Uterus (tissue), 4 donors: ENCODE data around the gene DUSP28. TPM values are rescaled to one million over a fixed set of nuclear protein-coding genes. Genes with fewer than 3 reads are reported as not detected.
A peak's percentile ranks its signal among the peaks of the same experiment; 100 is the strongest.

ENCODE experiments used
- DNase-seq, 2 donors: peaks; one replicate each; pipeline ENCODE4 v3.0.0-alpha.2; 2019 to 2020
- H3K27ac ChIP-seq, 2 donors: fragments of 200-600 bp; sonication (generic); 1 replicate in 1 of 2; 2 replicates in 1 of 2; pipeline ENCODE4 v1.5.1; 2016 to 2018
- H3K27me3 ChIP-seq, 2 donors: fragments of 200-600 bp; sonication (generic); one replicate each; pipeline ENCODE4 v1.5.1; 2018 to 2019; ENCODE audit warnings: control low read depth in 1 of 2
- H3K36me3 ChIP-seq, 2 donors: fragments of 200-600 bp; sonication (generic); one replicate each; pipeline ENCODE4 v1.5.1; 2019; ENCODE audit warnings: control low read depth in 1 of 2
- H3K4me1 ChIP-seq, 2 donors: fragments of 200-600 bp; sonication (generic); one replicate each; pipeline ENCODE4 v1.5.1; 2018 to 2019; ENCODE audit warnings: control low read depth in 1 of 2
- H3K4me3 ChIP-seq, 2 donors: fragments of 200-600 bp; sonication (generic); 1 replicate in 1 of 2; 2 replicates in 1 of 2; pipeline ENCODE4 v1.5.1; 2018 to 2019; ENCODE audit warnings: mild to moderate bottlenecking in 1 of 2
- H3K9me3 ChIP-seq, 2 donors: fragments of 200-600 bp; sonication (generic); one replicate each; pipeline ENCODE4 v1.5.1; 2019; ENCODE audit warnings: control low read depth in 1 of 2
- CTCF ChIP-seq, 4 experiments: fragments of 200-600 bp in 2 of 4; fragments of 450-650 bp in 2 of 4; sonication (generic) in 2 of 4; IDR thresholded peaks; one replicate each; pipeline ENCODE4 v1.5.1; 2016 to 2019; ENCODE audit warnings: antibody characterized with exemption in 4 of 4, mild to moderate bottlenecking in 2 of 4, moderate library complexity in 1 of 4
- POLR2A ChIP-seq, 2 donors: fragments of 450-650 bp; IDR thresholded peaks; one replicate each; pipeline ENCODE4 v1.6.1; 2016; ENCODE audit warnings: antibody characterized with exemption in 2 of 2, mild to moderate bottlenecking in 1 of 2, moderate library complexity in 1 of 2
- intact Hi-C: fragments of 100-400 bp; cut with DNase I; formaldehyde crosslinking; loops from one replicate; pipeline ENCODE4 v1.15.1; 2023; ENCODE audit warnings: low total_unique reads
- total RNA-seq, 4 donors: library from RNA; depleted of rRNA in 3 of 4; stranded (reverse); fragments of >200 nt in 3 of 4; gene quantifications; one replicate each; pipeline versions ENCODE4 v1.1.0 to v1.2.4, GENCODE V29; 2014 to 2023
- donor health status: DM: yes; HTN: yes; CAD: no.

The DUSP28 gene
- total RNA-seq, 4 donors from 2014 or later = 0.26 to 3.7 (median 2.6) TPM

- Histone ChIP-seq H3K4me1 (no peaks in the 10 kb centered on the region), H3K9me3 (no peaks in the 10 kb centered on the region), H3K27me3 (no peaks in the 10 kb centered on the region), H3K27ac (no peak overlapping the region), H3K4me3 (no peak overlapping the region), H3K36me3 (no peaks in the 10 kb centered on the region)
- DNase-seq = peak; percentile 11 to 14
- no peak for TF ChIP-seq CTCF (IDR thresholded peaks at IDR 0.05)
- no peak for TF ChIP-seq POLR2A (IDR thresholded peaks at IDR 0.05)
- intact Hi-C loops = no loop called here
These were observed 35.4 kb downstream of the DUSP28 start for GRCh38 chr2:240595381-240596079.

- intact Hi-C loops = no loop called here
- no peaks in the 10 kb centered on the region for H3K4me1 ChIP-seq
- H3K36me3 ChIP-seq = no peaks in the 10 kb centered on the region
- H3K27ac ChIP-seq = no peak overlapping the region
- H3K27me3 ChIP-seq = no peaks in the 10 kb centered on the region
- no peaks in the 10 kb centered on the region for H3K9me3 ChIP-seq
- peak; percentile 13 to 16 for DNase-seq
- TF ChIP-seq POLR2A (IDR thresholded peaks at IDR 0.05) = no peak
- no peak for TF ChIP-seq CTCF (IDR thresholded peaks at IDR 0.05)
- H3K4me3 ChIP-seq = no peak overlapping the region
These were observed 35.9 kb downstream of the DUSP28 start for GRCh38 chr2:240596080-240596460.

GRCh38 chr2:240596491-240596931, 36.4 kb downstream of the DUSP28 start:
- Histone ChIP-seq H3K27me3 (no peaks in the 10 kb centered on the region), H3K27ac (no peak overlapping the region), H3K9me3 (no peaks in the 10 kb centered on the region), H3K4me1 (no peaks in the 10 kb centered on the region), H3K36me3 (no peaks in the 10 kb centered on the region), H3K4me3 (no peak overlapping the region)
- TF ChIP-seq CTCF (IDR thresholded peaks at IDR 0.05) (no peak), POLR2A (IDR thresholded peaks at IDR 0.05) (no peak)
- peak in 1 of 2 donors; percentile 52 for DNase-seq
- intact Hi-C loops = no loop called here

- H3K36me3 ChIP-seq = no peaks in the 10 kb centered on the region
- DNase-seq = peak; percentile 6 to 10
- intact Hi-C loops = no loop called here
- TF ChIP-seq POLR2A (IDR thresholded peaks at IDR 0.05) (no peak), CTCF (IDR thresholded peaks at IDR 0.05) (no peak)
- no peaks in the 10 kb centered on the region for H3K9me3 ChIP-seq
- no peak overlapping the region for H3K27ac ChIP-seq
- no peak overlapping the region for H3K4me3 ChIP-seq
- no peaks in the 10 kb centered on the region for H3K4me1 ChIP-seq
- no peaks in the 10 kb centered on the region for H3K27me3 ChIP-seq
These were observed 36.9 kb downstream of the DUSP28 start for GRCh38 chr2:240597054-240597418.

- DNase-seq = peak; percentile 6 to 11
- H3K4me3 ChIP-seq = no peak overlapping the region
- no peaks in the 10 kb centered on the region for H3K4me1 ChIP-seq
- H3K36me3 ChIP-seq = no peaks in the 10 kb centered on the region
- no peaks in the 10 kb centered on the region for H3K27me3 ChIP-seq
- intact Hi-C loops = no loop called here
- TF ChIP-seq CTCF (IDR thresholded peaks at IDR 0.05) (no peak), POLR2A (IDR thresholded peaks at IDR 0.05) (no peak)
- H3K27ac ChIP-seq = no peak overlapping the region
- H3K9me3 ChIP-seq = no peaks in the 10 kb centered on the region
These were observed 37.4 kb downstream of the DUSP28 start for GRCh38 chr2:240597419-240598181.
